Natural killer cell treated with Interleukin-12 subunit alpha and Interleukin-12 subunit beta and Interleukin-15 and Interleukin-18, amount 100 ng/mL, for 72 hours (primary cell): ENCODE results near the gene CCNDBP1. TPM values are rescaled to one million over a fixed set of nuclear protein-coding genes. Genes with fewer than 3 reads are reported as not detected.

Source experiments
- ATAC-seq, 2 donors: fragments of 150-1000 bp; cut with Tn5 transposase in 1 of 2; sonication (Bioruptor Pico), chemical (Tn5 transposase) in 1 of 2; 2 replicates each; pipeline ENCODE4 v1.10.0; 2021
- DNase-seq: peaks from one replicate; pipeline ENCODE4 v3.0.0; 2022; ENCODE audit warnings: low spot score
- H3K27ac Mint-ChIP-seq, 2 donors: 1 replicate in 1 of 2; 2 replicates in 1 of 2; pipeline ENCODE4 v1.8.0; 2022; ENCODE audit warnings: mixed read lengths in 2 of 2, mild to moderate bottlenecking in 1 of 2, moderate library complexity in 1 of 2
- H3K27me3 Mint-ChIP-seq, 2 donors: 1 replicate in 1 of 2; 2 replicates in 1 of 2; pipeline ENCODE4 v1.8.0; 2022; ENCODE audit warnings: mixed read lengths in 2 of 2
- H3K36me3 Mint-ChIP-seq: one replicate; pipeline ENCODE4 v1.8.0; 2022; ENCODE audit warnings: mixed read lengths
- H3K4me1 Mint-ChIP-seq, 2 donors: 1 replicate in 1 of 2; 2 replicates in 1 of 2; pipeline ENCODE4 v1.8.0; 2022; ENCODE audit warnings: low read depth in 2 of 2, mixed read lengths in 2 of 2, mild to moderate bottlenecking in 1 of 2
- H3K4me3 Mint-ChIP-seq: one replicate; pipeline ENCODE4 v1.8.0; 2022; ENCODE audit warnings: mixed read lengths
- H3K9me3 Mint-ChIP-seq: 2 replicates; pipeline ENCODE4 v1.8.0; 2022; ENCODE audit warnings: mixed read lengths
- total RNA-seq, 2 donors: library from RNA; stranded (reverse); gene quantifications; one replicate each; pipeline ENCODE4 v1.2.3, GENCODE V29; 2022

Gene CCNDBP1
- total RNA-seq, 2 donors from 2014 or later = 45.7 to 103 TPM

GRCh38 chr15:43199945-43200488 lies 14.8 kb downstream of the CCNDBP1 start:
- H3K9me3 Mint-ChIP-seq = no peaks in the 10 kb centered on the region
- H3K4me1 Mint-ChIP-seq = peaks cover 7 to 11% of the 10 kb centered on the region in 2 donors
- H3K27ac Mint-ChIP-seq = no peak overlapping the region
- peaks cover 0 to 5% of the 10 kb centered on the region in 2 donors for H3K27me3 Mint-ChIP-seq
- H3K4me3 Mint-ChIP-seq = no peak overlapping the region
- no peak for DNase-seq
- peaks cover 17% of the 10 kb centered on the region for H3K36me3 Mint-ChIP-seq
- no peak for ATAC-seq

- H3K27me3 Mint-ChIP-seq = peaks cover 14% of the 10 kb centered on the region in 2 donors
- no peak for DNase-seq
Observed at GRCh38 chr15:43204016-43204901, 19.1 kb downstream of the CCNDBP1 start.

GRCh38 chr15:43206054-43206453 lies 20.9 kb downstream of the CCNDBP1 start:
- H3K4me1 Mint-ChIP-seq = peaks cover 7% of the 10 kb centered on the region in 2 donors

More at GRCh38 chr15:43204016-43204901, 19.1 kb downstream of the CCNDBP1 start:
- Mint-ChIP-seq H3K9me3 (no peaks in the 10 kb centered on the region), H3K4me3 (no peak overlapping the region), H3K4me1 (peaks cover 7% of the 10 kb centered on the region in 2 donors), H3K36me3 (no peaks in the 10 kb centered on the region), H3K27ac (no peak overlapping the region)
- ATAC-seq = peak in 1 of 2 donors; percentile 46

GRCh38 chr15:43207024-43207423 lies 21.8 kb downstream of the CCNDBP1 start:
- DNase-seq = no peak
- H3K27me3 Mint-ChIP-seq = peaks cover 14% of the 10 kb centered on the region in 2 donors
- no peak overlapping the region for H3K4me3 Mint-ChIP-seq
- no peak overlapping the region for H3K27ac Mint-ChIP-seq
- H3K4me1 Mint-ChIP-seq = peaks cover 7% of the 10 kb centered on the region in 2 donors
- ATAC-seq = no peak
- no peaks in the 10 kb centered on the region for H3K36me3 Mint-ChIP-seq
- no peaks in the 10 kb centered on the region for H3K9me3 Mint-ChIP-seq

More at GRCh38 chr15:43206054-43206453, 20.9 kb downstream of the CCNDBP1 start:
- no peak overlapping the region for H3K27ac Mint-ChIP-seq
- no peaks in the 10 kb centered on the region for H3K36me3 Mint-ChIP-seq
- ATAC-seq (no peak), DNase-seq (no peak)
- H3K4me3 Mint-ChIP-seq = no peak overlapping the region
- H3K27me3 Mint-ChIP-seq = peaks cover 14% of the 10 kb centered on the region in 2 donors
- H3K9me3 Mint-ChIP-seq = no peaks in the 10 kb centered on the region

GRCh38 chr15:43208052-43209002 lies 23.1 kb downstream of the CCNDBP1 start:
- no peak for ATAC-seq
- no peak overlapping the region for H3K27ac Mint-ChIP-seq

GRCh38 chr15:43209059-43209824 lies 24.0 kb downstream of the CCNDBP1 start:
- ATAC-seq (no peak), DNase-seq (no peak)
- Mint-ChIP-seq H3K27ac (no peak overlapping the region), H3K36me3 (no peaks in the 10 kb centered on the region), H3K4me3 (no peak overlapping the region), H3K9me3 (no peaks in the 10 kb centered on the region), H3K27me3 (peaks cover 12 to 14% of the 10 kb centered on the region in 2 donors), H3K4me1 (peaks cover 4% of the 10 kb centered on the region in 2 donors)

More at GRCh38 chr15:43208052-43209002, 23.1 kb downstream of the CCNDBP1 start:
- H3K27me3 Mint-ChIP-seq = peaks cover 14% of the 10 kb centered on the region in 2 donors
- no peaks in the 10 kb centered on the region for H3K36me3 Mint-ChIP-seq
- H3K9me3 Mint-ChIP-seq = no peaks in the 10 kb centered on the region
- no peak overlapping the region for H3K4me3 Mint-ChIP-seq
- H3K4me1 Mint-ChIP-seq = peaks cover 7% of the 10 kb centered on the region in 2 donors
- DNase-seq = no peak

GRCh38 chr15:43210172-43210745 lies 25.1 kb downstream of the CCNDBP1 start:
- Mint-ChIP-seq H3K36me3 (no peaks in the 10 kb centered on the region), H3K27ac (peak overlapping the region in 1 of 2 donors; percentile 44), H3K27me3 (peaks cover 9 to 14% of the 10 kb centered on the region in 2 donors), H3K9me3 (no peaks in the 10 kb centered on the region), H3K4me3 (no peak overlapping the region), H3K4me1 (no peaks in the 10 kb centered on the region)
- DNase-seq (no peak), ATAC-seq (no peak)

- ATAC-seq = no peak
- H3K27ac Mint-ChIP-seq = peak overlapping the region in 1 of 2 donors; percentile 44
- H3K27me3 Mint-ChIP-seq = peaks cover 8 to 14% of the 10 kb centered on the region in 2 donors
- no peaks in the 10 kb centered on the region for H3K4me1 Mint-ChIP-seq
- H3K36me3 Mint-ChIP-seq = no peaks in the 10 kb centered on the region
- H3K4me3 Mint-ChIP-seq = no peak overlapping the region
- no peak for DNase-seq
- no peaks in the 10 kb centered on the region for H3K9me3 Mint-ChIP-seq
Observed at GRCh38 chr15:43210807-43211206, 25.6 kb downstream of the CCNDBP1 start.

- ATAC-seq (no peak), DNase-seq (no peak)
- peaks cover 6 to 14% of the 10 kb centered on the region in 2 donors for H3K27me3 Mint-ChIP-seq
- H3K4me1 Mint-ChIP-seq = no peaks in the 10 kb centered on the region
- no peaks in the 10 kb centered on the region for H3K36me3 Mint-ChIP-seq
- H3K27ac Mint-ChIP-seq = peak overlapping the region in 1 of 2 donors; percentile 44
- no peak overlapping the region for H3K4me3 Mint-ChIP-seq
- H3K9me3 Mint-ChIP-seq = no peaks in the 10 kb centered on the region
Observed at GRCh38 chr15:43211224-43211735, 26.1 kb downstream of the CCNDBP1 start.

GRCh38 chr15:43212299-43212698 lies 27.1 kb downstream of the CCNDBP1 start:
- ATAC-seq (no peak), DNase-seq (no peak)
- Mint-ChIP-seq H3K27ac (no peak overlapping the region), H3K36me3 (no peaks in the 10 kb centered on the region), H3K4me1 (no peaks in the 10 kb centered on the region), H3K4me3 (no peak overlapping the region), H3K27me3 (peaks cover 6 to 14% of the 10 kb centered on the region in 2 donors), H3K9me3 (no peaks in the 10 kb centered on the region)

GRCh38 chr15:43212951-43213350 lies 27.7 kb downstream of the CCNDBP1 start:
- no peaks in the 10 kb centered on the region for H3K9me3 Mint-ChIP-seq
- H3K4me1 Mint-ChIP-seq = no peaks in the 10 kb centered on the region
- peaks cover 6 to 11% of the 10 kb centered on the region in 2 donors for H3K27me3 Mint-ChIP-seq
- no peaks in the 10 kb centered on the region for H3K36me3 Mint-ChIP-seq
- no peak overlapping the region for H3K27ac Mint-ChIP-seq
- DNase-seq = no peak
- H3K4me3 Mint-ChIP-seq = no peak overlapping the region
- ATAC-seq = no peak

- Mint-ChIP-seq H3K4me1 (no peaks in the 10 kb centered on the region), H3K27me3 (peaks cover 5 to 6% of the 10 kb centered on the region in 2 donors), H3K27ac (no peak overlapping the region), H3K36me3 (no peaks in the 10 kb centered on the region), H3K4me3 (no peak overlapping the region), H3K9me3 (no peaks in the 10 kb centered on the region)
- ATAC-seq (no peak), DNase-seq (no peak)
Observed at GRCh38 chr15:43213466-43213865, 28.3 kb downstream of the CCNDBP1 start.
